ENCODE data around the gene PTGR2.

GRCh38 chr14:73833034-73833433 is 18.6 kb upstream of the PTGR2 start:
- TF ChIP-seq CTCF (conservative IDR thresholded peaks at IDR 0.05) (no peak), EZH2 (IDR thresholded peaks at IDR 0.05; ENCODE audit: low read depth) (no peak)
